ENCODE data around the gene BUB1. TPM values are rescaled to one million over a fixed set of nuclear protein-coding genes. Genes with fewer than 3 reads are reported as not detected.

BUB1 gene
- total and polyA plus RNA-seq, 9 of the 15 experiments (the other 6 are each of a cell fraction or from before 2014, with no cell fraction given) = 73.4 to 247 (median 118) TPM

DNA sequence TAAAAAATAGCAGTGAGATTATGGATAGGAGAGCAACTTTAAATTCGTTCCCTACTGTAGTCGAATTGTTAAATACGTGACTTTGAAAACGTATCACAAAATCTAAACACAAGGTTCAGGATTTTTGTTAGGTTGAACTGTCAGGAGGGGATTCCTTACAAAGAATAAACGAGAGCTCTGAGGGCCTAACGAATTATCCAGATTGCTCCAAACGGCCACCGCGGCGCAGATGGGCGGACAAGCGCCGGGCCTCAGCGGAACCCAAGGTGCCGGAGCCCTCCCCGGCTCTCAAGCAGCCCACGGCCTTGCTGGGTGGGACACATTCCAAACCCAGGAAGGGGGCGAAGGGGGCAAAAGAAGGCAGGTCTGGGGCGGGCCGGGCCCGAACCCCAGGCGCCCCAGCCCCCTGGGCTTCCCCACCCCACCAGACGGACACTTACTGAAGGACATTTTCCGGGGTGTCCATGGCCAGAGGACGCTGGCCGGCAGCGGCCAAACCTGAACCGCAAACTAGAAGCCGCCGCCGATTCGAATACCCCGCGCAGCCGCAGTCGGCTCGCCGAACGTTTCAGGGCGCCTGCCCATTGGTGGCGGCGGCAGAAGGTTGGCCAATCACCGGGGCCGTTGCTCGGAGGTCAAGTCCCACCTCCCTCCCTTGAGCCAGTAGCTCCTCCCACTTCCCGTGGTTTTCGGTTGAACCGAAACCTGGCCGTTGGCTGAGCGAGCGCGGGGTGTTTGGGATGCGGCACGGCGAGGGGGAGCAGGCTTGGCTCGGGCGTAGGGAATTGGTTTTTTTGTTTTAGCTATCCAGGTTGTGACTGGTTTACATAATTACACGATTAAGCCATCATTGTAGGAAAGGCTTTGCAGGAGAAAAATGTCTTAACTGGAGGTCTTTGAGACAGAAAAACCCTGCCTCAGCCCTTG lies at the start of gene BUB1 (continued):
- TF ChIP-seq ZKSCAN1 (IDR thresholded peaks at IDR 0.05; ENCODE audit: low read depth, low read length) = 0 out of 2 replicates have a peak, but pooled peaks have one; percentile 21
- TF ChIP-seq ZNF23 (CRISPR knock-in tag; IDR thresholded peaks at IDR 0.05) = no peak
- TF ChIP-seq, protein P1, sequence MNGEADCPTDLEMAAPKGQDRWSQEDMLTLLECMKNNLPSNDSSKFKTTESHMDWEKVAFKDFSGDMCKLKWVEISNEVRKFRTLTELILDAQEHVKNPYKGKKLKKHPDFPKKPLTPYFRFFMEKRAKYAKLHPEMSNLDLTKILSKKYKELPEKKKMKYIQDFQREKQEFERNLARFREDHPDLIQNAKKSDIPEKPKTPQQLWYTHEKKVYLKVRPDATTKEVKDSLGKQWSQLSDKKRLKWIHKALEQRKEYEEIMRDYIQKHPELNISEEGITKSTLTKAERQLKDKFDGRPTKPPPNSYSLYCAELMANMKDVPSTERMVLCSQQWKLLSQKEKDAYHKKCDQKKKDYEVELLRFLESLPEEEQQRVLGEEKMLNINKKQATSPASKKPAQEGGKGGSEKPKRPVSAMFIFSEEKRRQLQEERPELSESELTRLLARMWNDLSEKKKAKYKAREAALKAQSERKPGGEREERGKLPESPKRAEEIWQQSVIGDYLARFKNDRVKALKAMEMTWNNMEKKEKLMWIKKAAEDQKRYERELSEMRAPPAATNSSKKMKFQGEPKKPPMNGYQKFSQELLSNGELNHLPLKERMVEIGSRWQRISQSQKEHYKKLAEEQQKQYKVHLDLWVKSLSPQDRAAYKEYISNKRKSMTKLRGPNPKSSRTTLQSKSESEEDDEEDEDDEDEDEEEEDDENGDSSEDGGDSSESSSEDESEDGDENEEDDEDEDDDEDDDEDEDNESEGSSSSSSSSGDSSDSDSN (IDR thresholded peaks at IDR 0.05; ENCODE audit: borderline replicate concordance in 1 of 2, low read depth in 2 of 2, low read length in 2 of 2) = 0 out of 4 replicates have a peak, but pooled peaks of 1 of the 2 experiments have one; percentile 17
- no peak for TF ChIP-seq HMG20B (CRISPR knock-in tag; IDR thresholded peaks at IDR 0.05)
- TF ChIP-seq, protein P2, sequence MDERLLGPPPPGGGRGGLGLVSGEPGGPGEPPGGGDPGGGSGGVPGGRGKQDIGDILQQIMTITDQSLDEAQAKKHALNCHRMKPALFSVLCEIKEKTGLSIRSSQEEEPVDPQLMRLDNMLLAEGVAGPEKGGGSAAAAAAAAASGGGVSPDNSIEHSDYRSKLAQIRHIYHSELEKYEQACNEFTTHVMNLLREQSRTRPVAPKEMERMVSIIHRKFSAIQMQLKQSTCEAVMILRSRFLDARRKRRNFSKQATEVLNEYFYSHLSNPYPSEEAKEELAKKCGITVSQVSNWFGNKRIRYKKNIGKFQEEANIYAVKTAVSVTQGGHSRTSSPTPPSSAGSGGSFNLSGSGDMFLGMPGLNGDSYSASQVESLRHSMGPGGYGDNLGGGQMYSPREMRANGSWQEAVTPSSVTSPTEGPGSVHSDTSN (CRISPR knock-in tag; IDR thresholded peaks at IDR 0.05; ENCODE audit: low read depth) = no peak
- TF ChIP-seq, protein P2 (tag; conservative IDR thresholded peaks at IDR 0.05; ENCODE audit: low read depth) = no peak
- TF ChIP-seq U2AF1 (optimal IDR thresholded peaks at IDR 0.05; ENCODE audit: low read depth, low read length) = no peak
- no peak for TF ChIP-seq CCAR2 (IDR thresholded peaks at IDR 0.05; ENCODE audit: low read depth, low read length)
- TF ChIP-seq ZBTB7A (IDR thresholded peaks at IDR 0.05; ENCODE audit: borderline replicate concordance, control insufficient read depth, low read depth, low read length) = no peak
- no peak for TF ChIP-seq TBL1XR1 (IDR thresholded peaks at IDR 0.05; ENCODE audit: low read length in 2 of 2)
- peak; percentile 94 for TF ChIP-seq TAF1 (IDR thresholded peaks at IDR 0.05; ENCODE audit: control insufficient read depth, extremely low read depth, insufficient read depth, low read length, severe bottlenecking)
- TF ChIP-seq BRD9 (IDR thresholded peaks at IDR 0.05; ENCODE audit: low read depth, partially characterized antibody) = peak; percentile 71
- TF ChIP-seq JUN (IDR thresholded peaks at IDR 0.05; ENCODE audit: borderline replicate concordance, low read depth, low read length) = no peak
- TF ChIP-seq JUN (CRISPR knock-in tag; IDR thresholded peaks at IDR 0.05; ENCODE audit: borderline replicate concordance) = no peak
- no peak for TF ChIP-seq CHD4 (IDR thresholded peaks at IDR 0.05; ENCODE audit: insufficient read depth, insufficient replicate concordance, low read depth, low read length, poor library complexity, severe bottlenecking)
- TF ChIP-seq, protein P3, sequence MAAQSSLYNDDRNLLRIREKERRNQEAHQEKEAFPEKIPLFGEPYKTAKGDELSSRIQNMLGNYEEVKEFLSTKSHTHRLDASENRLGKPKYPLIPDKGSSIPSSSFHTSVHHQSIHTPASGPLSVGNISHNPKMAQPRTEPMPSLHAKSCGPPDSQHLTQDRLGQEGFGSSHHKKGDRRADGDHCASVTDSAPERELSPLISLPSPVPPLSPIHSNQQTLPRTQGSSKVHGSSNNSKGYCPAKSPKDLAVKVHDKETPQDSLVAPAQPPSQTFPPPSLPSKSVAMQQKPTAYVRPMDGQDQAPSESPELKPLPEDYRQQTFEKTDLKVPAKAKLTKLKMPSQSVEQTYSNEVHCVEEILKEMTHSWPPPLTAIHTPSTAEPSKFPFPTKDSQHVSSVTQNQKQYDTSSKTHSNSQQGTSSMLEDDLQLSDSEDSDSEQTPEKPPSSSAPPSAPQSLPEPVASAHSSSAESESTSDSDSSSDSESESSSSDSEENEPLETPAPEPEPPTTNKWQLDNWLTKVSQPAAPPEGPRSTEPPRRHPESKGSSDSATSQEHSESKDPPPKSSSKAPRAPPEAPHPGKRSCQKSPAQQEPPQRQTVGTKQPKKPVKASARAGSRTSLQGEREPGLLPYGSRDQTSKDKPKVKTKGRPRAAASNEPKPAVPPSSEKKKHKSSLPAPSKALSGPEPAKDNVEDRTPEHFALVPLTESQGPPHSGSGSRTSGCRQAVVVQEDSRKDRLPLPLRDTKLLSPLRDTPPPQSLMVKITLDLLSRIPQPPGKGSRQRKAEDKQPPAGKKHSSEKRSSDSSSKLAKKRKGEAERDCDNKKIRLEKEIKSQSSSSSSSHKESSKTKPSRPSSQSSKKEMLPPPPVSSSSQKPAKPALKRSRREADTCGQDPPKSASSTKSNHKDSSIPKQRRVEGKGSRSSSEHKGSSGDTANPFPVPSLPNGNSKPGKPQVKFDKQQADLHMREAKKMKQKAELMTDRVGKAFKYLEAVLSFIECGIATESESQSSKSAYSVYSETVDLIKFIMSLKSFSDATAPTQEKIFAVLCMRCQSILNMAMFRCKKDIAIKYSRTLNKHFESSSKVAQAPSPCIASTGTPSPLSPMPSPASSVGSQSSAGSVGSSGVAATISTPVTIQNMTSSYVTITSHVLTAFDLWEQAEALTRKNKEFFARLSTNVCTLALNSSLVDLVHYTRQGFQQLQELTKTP (IDR thresholded peaks at IDR 0.05; ENCODE audit: low read depth in 1 of 2, partially characterized antibody in 2 of 2) = peak in 1 of 2 experiments; percentile 54
- no peak for TF ChIP-seq KLF16 (IDR thresholded peaks at IDR 0.05)

All from K562 (cell line).